Mammary epithelial cell (primary cell): ENCODE measurements around the gene UFC1.

Experiments
- EZH2 ChIP-seq: IDR thresholded peaks from 2 replicates; pipeline ENCODE4 v1.6.1; 2012; ENCODE audit warnings: low read length, inconsistent platforms, borderline replicate concordance
- TF ChIP-seq, protein P1 (sequence below), 2 donors: IDR thresholded peaks in 1 of 2; conservative IDR thresholded peaks in 1 of 2; 2 replicates each; pipeline ENCODE4 v1.5.1; 2011 to 2012; ENCODE audit warnings: inconsistent platforms in 2 of 2, low read length in 2 of 2, mild to moderate bottlenecking in 2 of 2, control low read depth in 1 of 2, low read depth in 1 of 2; ENCODE audit not compliant: insufficient read depth in 1 of 2; ENCODE audit errors: extremely low read depth in 1 of 2

- TF ChIP-seq, protein P1, sequence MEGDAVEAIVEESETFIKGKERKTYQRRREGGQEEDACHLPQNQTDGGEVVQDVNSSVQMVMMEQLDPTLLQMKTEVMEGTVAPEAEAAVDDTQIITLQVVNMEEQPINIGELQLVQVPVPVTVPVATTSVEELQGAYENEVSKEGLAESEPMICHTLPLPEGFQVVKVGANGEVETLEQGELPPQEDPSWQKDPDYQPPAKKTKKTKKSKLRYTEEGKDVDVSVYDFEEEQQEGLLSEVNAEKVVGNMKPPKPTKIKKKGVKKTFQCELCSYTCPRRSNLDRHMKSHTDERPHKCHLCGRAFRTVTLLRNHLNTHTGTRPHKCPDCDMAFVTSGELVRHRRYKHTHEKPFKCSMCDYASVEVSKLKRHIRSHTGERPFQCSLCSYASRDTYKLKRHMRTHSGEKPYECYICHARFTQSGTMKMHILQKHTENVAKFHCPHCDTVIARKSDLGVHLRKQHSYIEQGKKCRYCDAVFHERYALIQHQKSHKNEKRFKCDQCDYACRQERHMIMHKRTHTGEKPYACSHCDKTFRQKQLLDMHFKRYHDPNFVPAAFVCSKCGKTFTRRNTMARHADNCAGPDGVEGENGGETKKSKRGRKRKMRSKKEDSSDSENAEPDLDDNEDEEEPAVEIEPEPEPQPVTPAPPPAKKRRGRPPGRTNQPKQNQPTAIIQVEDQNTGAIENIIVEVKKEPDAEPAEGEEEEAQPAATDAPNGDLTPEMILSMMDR (conservative IDR thresholded peaks at IDR 0.05 in 1 of 2, IDR thresholded peaks at IDR 0.05 in 1 of 2; ENCODE audit: extremely low read depth in 1 of 2, insufficient read depth in 1 of 2, low read depth in 1 of 2, low read length in 2 of 2), result no peak
- TF ChIP-seq EZH2, result no peak
Measured at GRCh38 chr1:161188381-161188780, 34.6 kb downstream of the UFC1 start.
